ENCODE results near the gene TDP2. TPM values are rescaled to one million over a fixed set of nuclear protein-coding genes. Genes with fewer than 3 reads are reported as not detected.

Gene TDP2
- polyA plus RNA-seq, 3 donors = 61.0 to 71.8 (median 63.6) TPM

DNA sequence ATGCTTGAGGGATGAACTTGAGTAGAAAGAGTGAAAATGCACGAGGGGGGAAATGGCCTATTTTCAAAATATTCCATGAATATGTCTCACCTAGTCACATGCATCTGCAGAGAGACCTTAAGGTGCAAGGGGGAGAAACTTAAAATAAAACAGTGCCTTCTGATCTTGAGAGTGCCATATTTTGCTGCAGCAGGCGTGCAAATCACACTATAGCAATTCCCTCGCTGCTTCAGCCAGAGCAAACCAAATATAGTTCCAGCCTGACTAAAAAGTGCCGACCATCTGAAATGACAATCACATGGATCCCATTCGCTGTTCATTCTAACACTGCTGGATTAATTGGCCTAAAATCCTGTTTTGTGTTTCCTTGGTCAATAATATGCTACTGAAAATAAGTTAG lies 47.0 kb downstream of the TDP2 start:
- no peak for DNase-seq (ENCODE audit: extremely low read depth in 1 of 11, low read depth in 9 of 11, low spot score in 4 of 11)

DNA sequence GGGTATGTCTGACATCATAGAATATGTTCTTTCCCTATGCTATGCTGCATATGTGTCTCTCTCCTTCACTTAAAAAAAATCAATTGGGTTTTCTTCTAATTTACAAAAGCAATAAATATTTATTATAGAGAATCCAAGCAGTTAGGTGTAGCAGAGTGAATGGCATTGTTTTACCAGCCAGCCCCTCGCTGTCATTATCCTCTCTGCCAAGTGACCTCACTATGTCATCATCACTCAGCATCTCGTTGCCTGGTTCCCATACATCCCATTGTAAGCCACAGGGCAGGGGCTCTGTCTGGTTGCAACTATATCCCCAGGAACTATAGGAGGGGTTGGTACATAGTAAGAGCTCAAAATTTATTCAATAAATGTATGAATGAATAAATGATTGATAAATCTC lies 52.1 kb downstream of the TDP2 start:
- DNase-seq (ENCODE audit: extremely low read depth in 1 of 11, low read depth in 9 of 11, low spot score in 4 of 11) = no peak

DNA sequence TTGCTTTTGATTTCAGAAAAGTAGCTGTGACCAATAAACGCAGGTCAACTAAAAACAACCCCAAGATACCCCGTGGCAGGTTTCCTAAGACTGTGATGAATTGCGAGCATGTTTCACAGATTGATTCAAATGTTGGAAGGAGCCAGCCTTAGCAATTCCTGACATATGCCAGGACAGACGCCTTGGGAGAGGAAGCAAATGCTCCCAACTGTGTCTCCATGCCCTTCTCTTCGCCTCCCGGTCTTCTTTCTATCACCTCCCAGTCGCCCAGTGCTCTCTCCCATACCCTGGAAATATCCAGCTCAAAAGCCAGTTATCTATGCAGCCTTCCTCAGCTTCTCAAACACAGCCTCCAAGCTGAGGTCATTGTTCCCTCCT lies 52.7 kb downstream of the TDP2 start:
- DNase-seq (ENCODE audit: extremely low read depth in 1 of 11, low read depth in 9 of 11, low spot score in 4 of 11) = no peak

DNA sequence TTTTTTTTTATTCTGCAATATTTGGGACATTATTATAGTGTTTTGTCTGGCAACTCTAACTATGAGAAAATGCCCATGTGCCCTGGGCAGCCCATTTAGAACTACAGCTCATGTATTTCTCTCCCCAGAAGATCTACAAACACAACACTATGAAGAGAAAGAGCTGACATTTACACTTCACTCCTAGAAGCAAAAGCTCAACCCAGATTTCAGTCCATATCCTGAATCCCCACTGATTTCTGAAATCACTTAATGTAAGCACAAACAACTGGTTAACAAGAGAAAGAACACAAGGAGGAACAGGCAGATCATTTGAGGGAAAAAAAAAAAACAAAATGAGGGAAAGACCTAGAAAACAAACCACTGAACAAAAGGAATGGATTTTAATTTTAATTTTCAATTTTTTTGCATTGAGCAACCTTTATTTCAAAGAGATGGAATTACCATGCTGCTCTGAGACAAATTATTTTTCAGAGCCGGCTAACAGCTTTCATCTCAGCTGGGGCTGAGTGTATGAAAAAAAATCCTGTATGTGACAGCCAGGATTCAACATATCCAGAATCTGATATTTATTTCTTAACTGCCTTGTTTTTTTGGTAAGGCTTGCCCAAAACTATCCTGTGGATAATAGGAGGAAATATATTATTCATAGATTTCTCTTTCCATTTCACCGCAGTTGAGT lies 53.2 kb downstream of the TDP2 start:
- DNase-seq (ENCODE audit: extremely low read depth in 1 of 11, low read depth in 9 of 11, low spot score in 4 of 11) = no peak

DNA sequence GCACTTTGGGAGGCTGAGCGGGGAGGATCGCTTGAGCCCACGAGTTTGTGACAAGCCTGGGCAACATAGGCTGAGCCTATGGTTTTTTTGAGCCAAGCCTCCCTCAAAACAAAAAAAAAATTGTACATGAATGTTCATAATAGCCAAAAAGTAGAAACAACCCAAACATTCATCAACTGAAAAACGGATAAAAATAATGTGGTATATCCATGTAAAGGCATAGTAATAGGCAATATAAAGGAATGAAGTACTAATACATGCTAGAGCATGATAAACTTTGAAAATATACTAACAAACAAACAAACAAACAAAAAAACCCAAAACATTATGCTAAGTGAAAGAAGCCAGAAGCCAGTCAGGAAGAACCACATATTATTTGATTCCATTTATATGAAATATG lies 56.0 kb downstream of the TDP2 start:
- DNase-seq (ENCODE audit: extremely low read depth in 1 of 11, low read depth in 9 of 11, low spot score in 4 of 11) = no peak

DNA sequence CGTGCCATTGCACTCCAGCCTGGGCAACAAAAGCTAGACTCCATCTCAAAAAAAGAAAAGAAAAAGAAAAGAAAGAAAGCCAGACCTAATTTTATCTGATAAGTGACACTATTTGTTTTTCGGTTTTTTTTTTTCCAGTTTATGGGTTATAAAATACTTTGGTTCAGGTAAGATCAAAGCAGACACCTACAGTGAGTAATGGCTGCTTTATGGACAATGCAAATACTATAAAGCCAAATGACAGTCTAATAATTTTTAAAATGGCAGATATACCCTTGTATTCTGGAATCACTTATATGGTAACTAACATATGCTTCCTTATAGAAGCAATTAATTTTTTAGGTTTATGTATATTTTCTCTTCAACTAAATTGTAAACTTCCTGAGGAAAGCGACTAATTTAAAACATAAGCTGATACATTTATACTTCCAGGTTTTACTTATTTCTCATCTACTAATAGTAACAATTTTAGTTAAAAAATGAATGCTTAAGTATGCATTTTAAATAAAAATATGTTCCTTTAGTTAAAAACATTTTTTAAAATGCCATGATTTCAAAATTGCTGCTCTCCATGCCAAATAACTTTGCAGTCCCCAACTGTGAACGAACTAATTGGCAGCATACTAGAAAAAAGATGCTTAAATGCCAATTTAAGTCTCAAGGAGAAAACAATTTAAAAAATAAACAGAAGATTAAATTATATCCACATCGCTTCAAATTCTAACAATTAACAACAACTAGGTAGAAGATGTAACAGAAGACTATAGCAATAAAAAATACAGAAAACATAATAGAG lies 59.2 kb downstream of the TDP2 start:
- no peak for DNase-seq (ENCODE audit: extremely low read depth in 1 of 11, low read depth in 9 of 11, low spot score in 4 of 11)

DNA sequence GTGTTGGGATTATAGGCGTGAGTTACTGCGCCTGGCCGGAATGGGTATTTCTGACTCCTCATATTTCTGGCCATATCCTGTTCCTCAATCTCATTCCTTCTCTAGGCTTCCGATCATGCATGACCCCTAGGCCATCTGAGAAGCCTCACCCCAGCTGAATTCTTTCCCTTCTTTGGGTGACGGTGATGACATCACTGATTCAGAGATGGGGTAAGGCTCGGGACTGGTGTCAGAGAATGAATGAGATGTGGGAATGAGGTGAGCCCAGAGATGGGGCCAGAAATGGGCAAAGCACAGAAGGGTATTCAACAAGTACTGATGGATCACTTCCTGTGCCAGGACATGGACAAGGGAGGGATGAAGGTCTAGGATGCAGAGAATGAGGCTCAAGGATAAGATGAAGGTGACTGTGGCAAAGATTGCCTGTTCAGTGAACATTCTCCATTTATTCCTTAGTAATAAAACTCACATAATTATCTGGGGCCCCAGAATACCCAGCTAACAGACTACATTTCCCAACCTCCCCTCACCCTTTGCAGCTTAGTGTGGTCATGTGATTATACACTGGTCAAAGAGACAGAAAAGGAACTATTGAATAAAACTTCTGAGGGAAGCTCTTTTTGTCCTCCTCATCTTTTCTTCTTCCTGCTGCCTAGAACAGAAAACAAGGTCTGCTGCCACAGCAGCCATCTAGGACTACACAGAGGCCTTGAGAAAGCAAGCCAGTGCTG lies 60.3 kb downstream of the TDP2 start:
- no peak for DNase-seq (ENCODE audit: extremely low read depth in 1 of 11, low read depth in 9 of 11, low spot score in 4 of 11)

DNA sequence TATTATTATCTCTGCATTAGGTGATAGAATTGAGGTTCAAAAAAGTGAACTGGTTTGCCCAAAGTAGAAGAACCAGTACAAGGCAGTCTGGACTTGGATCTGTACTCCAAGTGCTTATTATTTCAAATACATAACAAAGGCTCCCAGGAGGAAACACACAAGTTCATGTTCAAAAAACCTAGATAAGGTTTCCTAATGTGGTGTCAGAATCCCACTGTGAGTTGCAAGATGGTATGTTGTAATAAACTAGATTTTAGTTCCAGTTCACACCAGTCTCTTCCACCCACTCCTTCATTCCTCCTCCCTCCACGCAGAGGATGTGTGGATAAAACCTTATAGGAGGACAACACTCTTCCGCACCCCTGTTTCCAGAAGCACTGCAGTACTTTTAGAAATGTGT lies 63.5 kb downstream of the TDP2 start:
- DNase-seq (ENCODE audit: extremely low read depth in 1 of 11, low read depth in 9 of 11, low spot score in 4 of 11) = no peak

DNA sequence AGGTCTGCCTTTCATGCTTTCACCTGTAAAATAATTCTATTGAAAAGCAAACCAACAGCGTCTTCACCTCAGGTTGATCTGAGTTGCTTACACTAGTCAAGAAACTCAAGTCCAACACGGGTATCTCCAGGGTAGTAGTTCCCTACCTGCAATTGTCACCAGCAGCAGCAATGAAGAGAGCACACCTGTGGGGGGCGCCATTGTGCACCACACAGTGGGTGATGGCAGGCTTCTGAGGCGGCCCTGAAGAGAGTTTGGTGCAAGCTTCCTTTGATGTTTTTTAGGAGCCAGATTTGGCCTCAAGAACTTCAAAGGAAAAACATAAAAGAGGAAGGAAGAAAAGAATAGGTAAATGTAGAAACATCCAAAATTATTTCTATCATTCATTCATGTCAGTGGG lies 65.8 kb downstream of the TDP2 start:
- no peak for DNase-seq (ENCODE audit: extremely low read depth in 1 of 11, low read depth in 9 of 11, low spot score in 4 of 11)

Other genes starting within 250 kb of the TDP2 start
- gene GPLD1, start 177.3 kb downstream of the TDP2 start, polyA plus RNA-seq (ENCODE audit: insufficient read length in 3 of 3) = 1 to 10 TPM; 3.0 to 4.0 (median 3.7) TPM
- gene ALDH5A1, start 171.9 kb downstream of the TDP2 start, polyA plus RNA-seq (ENCODE audit: insufficient read length in 3 of 3) = 10 to 100 TPM; 27.5 to 32.7 (median 30.6) TPM
- gene KIAA0319, start 20.7 kb downstream of the TDP2 start, polyA plus RNA-seq (ENCODE audit: insufficient read length in 3 of 3) = under 1 TPM; 0.30 to 0.36 (median 0.30) TPM
- 10 to 100 TPM; 30.8 to 40.3 (median 37.1) TPM for gene ACOT13, start 178 bp upstream of the TDP2 start, polyA plus RNA-seq (ENCODE audit: insufficient read length in 3 of 3)
- 100 to 1,000 TPM; 127 to 143 (median 135) TPM for gene C6orf62, start 52.3 kb upstream of the TDP2 start, polyA plus RNA-seq (ENCODE audit: insufficient read length in 3 of 3)
- gene GMNN, start 108.0 kb upstream of the TDP2 start, polyA plus RNA-seq (ENCODE audit: insufficient read length in 3 of 3) = 10 to 100 TPM; 53.7 to 61.8 (median 60.5) TPM
- gene ARMH2, start 132.0 kb upstream of the TDP2 start, polyA plus RNA-seq (ENCODE audit: insufficient read length in 3 of 3) = not detected

Measured in renal cortex interstitium (tissue), 11 donors.